HEK293T (cell line): ENCODE measurements around the gene KRT35.

Source experiments
- CTCF ChIA-PET: fragments of 350-600 bp; formaldehyde crosslinking; extraction: SDS; loops from one replicate; lab custom pipeline; 2021; ENCODE audit warnings: antibody characterized with exemption, inconsistent platforms; lab: Yijun Ruan, JAX
- POLR2A ChIA-PET: fragments of 350-600 bp; formaldehyde crosslinking; extraction: SDS; loops from one replicate; lab custom pipeline; 2020; ENCODE audit warnings: antibody characterized with exemption, inconsistent platforms; lab: Yijun Ruan, JAX
- DNase-seq: peaks from one replicate; pipeline ENCODE4 v3.0.0; 2012; ENCODE audit warnings: mixed read lengths; ENCODE audit errors: extremely low spot score
- ARNT ChIP-seq: fragments of 450-650 bp; IDR thresholded peaks from 2 replicates; pipeline ENCODE4 v1.6.1; 2017; ENCODE audit warnings: mild to moderate bottlenecking
- BHLHE40 ChIP-seq: fragments of 450-650 bp; IDR thresholded peaks from 2 replicates; pipeline ENCODE4 v1.6.1; 2016; ENCODE audit warnings: mild to moderate bottlenecking, moderate library complexity, borderline replicate concordance
- CTBP1 ChIP-seq: fragments of 450-650 bp; IDR thresholded peaks from 2 replicates; pipeline ENCODE4 v1.6.1; 2016; ENCODE audit warnings: borderline replicate concordance
- ELF4 ChIP-seq: fragments of 450-650 bp; IDR thresholded peaks from 2 replicates; pipeline ENCODE4 v1.6.1; 2017; ENCODE audit warnings: antibody characterized with exemption
- FOXA1 ChIP-seq: fragments of 450-650 bp; IDR thresholded peaks from 2 replicates; pipeline ENCODE4 v1.6.1; 2016; ENCODE audit warnings: mild to moderate bottlenecking
- FOXK2 ChIP-seq: fragments of 450-650 bp; IDR thresholded peaks from 2 replicates; pipeline ENCODE4 v1.6.1; 2016; ENCODE audit warnings: mild to moderate bottlenecking
- FOXM1 ChIP-seq: fragments of 450-650 bp; IDR thresholded peaks from 2 replicates; pipeline ENCODE4 v1.6.1; 2017; ENCODE audit warnings: mild to moderate bottlenecking, borderline replicate concordance
- HDGF ChIP-seq: fragments of 450-650 bp; IDR thresholded peaks from 2 replicates; pipeline ENCODE4 v1.6.1; 2017; ENCODE audit warnings: antibody characterized with exemption, borderline replicate concordance
- L3MBTL2 ChIP-seq: fragments of 450-650 bp; conservative IDR thresholded peaks from 2 replicates; pipeline ENCODE4 v1.6.1; 2016; ENCODE audit warnings: mild to moderate bottlenecking
- LEF1 ChIP-seq: fragments of 450-650 bp; IDR thresholded peaks from 2 replicates; pipeline ENCODE4 v1.6.1; 2017; ENCODE audit warnings: mild to moderate bottlenecking, borderline replicate concordance
- NFRKB ChIP-seq: fragments of 450-650 bp; IDR thresholded peaks from 2 replicates; pipeline ENCODE4 v1.6.1; 2016; ENCODE audit warnings: mild to moderate bottlenecking, moderate library complexity
- SP1 ChIP-seq: fragments of 450-650 bp; IDR thresholded peaks from 2 replicates; pipeline ENCODE4 v1.6.1; 2017
- SUZ12 ChIP-seq: fragments of 450-650 bp; IDR thresholded peaks from 2 replicates; pipeline ENCODE4 v1.6.1; 2016; ENCODE audit warnings: mild to moderate bottlenecking
- TARDBP ChIP-seq: fragments of 450-650 bp; IDR thresholded peaks from 2 replicates; pipeline ENCODE4 v1.6.1; 2016
- ZNF384 ChIP-seq: fragments of 450-650 bp; IDR thresholded peaks from 2 replicates; pipeline ENCODE4 v1.6.1; 2016
- TF ChIP-seq, protein P1 (sequence below): fragments of 450-650 bp; IDR thresholded peaks from 2 replicates; pipeline ENCODE4 v1.6.1; 2016

KRT35 gene

DNA sequence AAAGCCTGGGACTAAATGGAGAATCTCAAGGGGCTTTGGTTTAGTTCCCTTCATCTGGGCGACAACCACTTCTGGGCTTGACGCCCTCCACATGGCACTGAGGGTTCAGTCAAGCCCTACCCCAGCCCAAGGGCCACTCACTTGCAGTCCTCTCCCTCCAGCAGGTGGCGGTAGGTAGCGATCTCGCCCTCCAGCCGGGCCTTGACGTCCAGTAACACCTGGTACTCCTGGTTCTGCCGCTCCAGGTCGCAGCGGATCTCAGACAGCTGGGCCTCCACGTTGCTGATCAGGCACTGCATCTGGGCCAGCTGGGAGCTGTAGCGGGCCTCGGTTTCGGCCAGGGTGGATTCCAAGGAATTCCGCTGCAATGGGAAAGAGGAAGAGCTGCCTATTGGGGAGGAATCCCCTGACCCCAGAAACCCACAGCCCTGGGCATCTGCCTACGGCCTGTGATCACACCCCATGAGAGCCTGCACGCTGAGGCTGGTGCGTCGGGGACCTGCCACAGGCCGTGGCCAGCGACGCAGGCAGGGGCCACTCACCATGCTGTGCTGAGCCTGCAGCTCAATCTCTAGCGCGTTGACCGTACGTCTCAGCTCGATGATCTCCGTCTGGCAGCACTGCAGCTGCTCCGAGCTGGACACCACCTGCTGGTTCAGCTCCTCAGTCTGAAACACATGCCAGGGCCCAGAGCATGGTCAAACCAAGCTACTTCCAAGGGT, 6.0 kb upstream of the KRT35 start:
- ChIA-PET CTCF (interaction anchor here (1.2 to 3.1 kb wide), 4 partner anchors 9 to 176 kb away, joined by 4 to 21 read pairs (median 6); no protein-coding TSS in a partner anchor), POLR2A (no interaction called here)
- no peak for TF ChIP-seq SUZ12
- TF ChIP-seq ELF4, result no peak
- no peak for TF ChIP-seq HDGF
- TF ChIP-seq, protein P1, sequence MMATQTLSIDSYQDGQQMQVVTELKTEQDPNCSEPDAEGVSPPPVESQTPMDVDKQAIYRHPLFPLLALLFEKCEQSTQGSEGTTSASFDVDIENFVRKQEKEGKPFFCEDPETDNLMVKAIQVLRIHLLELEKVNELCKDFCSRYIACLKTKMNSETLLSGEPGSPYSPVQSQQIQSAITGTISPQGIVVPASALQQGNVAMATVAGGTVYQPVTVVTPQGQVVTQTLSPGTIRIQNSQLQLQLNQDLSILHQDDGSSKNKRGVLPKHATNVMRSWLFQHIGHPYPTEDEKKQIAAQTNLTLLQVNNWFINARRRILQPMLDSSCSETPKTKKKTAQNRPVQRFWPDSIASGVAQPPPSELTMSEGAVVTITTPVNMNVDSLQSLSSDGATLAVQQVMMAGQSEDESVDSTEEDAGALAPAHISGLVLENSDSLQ, result no peak
- TF ChIP-seq FOXK2, result no peak
- TF ChIP-seq LEF1, result no peak
- no peak for TF ChIP-seq ARNT
- TF ChIP-seq SP1, result no peak
- TF ChIP-seq FOXA1, result no peak
- peak; percentile 54 for DNase-seq

DNA sequence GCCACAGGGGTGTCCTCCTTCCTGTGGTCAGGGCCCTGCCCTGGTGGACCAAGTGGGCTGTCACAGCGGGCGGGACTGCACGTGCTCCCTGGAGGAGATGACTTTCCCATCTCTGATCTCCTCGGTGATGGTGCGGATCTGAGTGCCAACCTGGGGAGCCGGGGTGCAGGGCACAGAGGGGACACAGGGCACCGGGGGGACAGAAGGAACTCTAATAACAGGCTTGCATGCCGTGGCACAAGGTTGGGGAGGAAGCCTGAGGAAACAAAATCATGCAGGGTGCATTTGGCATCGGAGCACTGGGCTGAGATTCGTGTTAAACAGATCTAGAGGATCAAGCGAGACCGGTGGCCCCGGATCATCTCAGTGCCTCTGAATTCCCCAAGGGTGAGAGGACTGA, 5.4 kb upstream of the KRT35 start:
- TF ChIP-seq FOXA1, result no peak
- no peak for TF ChIP-seq ARNT
- no peak for TF ChIP-seq L3MBTL2
- no peak for TF ChIP-seq CTBP1
- no peak for TF ChIP-seq TARDBP
- TF ChIP-seq FOXM1, result no peak
- no peak for TF ChIP-seq BHLHE40
- no peak for TF ChIP-seq FOXK2
- no peak for TF ChIP-seq HDGF
- TF ChIP-seq, protein P1, result no peak
- TF ChIP-seq ZNF384, result no peak
- TF ChIP-seq ELF4, result no peak
- TF ChIP-seq LEF1, result no peak
- ChIA-PET CTCF (interaction anchor here (1.2 to 3.1 kb wide), 3 partner anchors 63 to 177 kb away, joined by 4 to 21 read pairs (median 4); no protein-coding TSS in a partner anchor), POLR2A (no interaction called here)
- DNase-seq, result no peak

DNA sequence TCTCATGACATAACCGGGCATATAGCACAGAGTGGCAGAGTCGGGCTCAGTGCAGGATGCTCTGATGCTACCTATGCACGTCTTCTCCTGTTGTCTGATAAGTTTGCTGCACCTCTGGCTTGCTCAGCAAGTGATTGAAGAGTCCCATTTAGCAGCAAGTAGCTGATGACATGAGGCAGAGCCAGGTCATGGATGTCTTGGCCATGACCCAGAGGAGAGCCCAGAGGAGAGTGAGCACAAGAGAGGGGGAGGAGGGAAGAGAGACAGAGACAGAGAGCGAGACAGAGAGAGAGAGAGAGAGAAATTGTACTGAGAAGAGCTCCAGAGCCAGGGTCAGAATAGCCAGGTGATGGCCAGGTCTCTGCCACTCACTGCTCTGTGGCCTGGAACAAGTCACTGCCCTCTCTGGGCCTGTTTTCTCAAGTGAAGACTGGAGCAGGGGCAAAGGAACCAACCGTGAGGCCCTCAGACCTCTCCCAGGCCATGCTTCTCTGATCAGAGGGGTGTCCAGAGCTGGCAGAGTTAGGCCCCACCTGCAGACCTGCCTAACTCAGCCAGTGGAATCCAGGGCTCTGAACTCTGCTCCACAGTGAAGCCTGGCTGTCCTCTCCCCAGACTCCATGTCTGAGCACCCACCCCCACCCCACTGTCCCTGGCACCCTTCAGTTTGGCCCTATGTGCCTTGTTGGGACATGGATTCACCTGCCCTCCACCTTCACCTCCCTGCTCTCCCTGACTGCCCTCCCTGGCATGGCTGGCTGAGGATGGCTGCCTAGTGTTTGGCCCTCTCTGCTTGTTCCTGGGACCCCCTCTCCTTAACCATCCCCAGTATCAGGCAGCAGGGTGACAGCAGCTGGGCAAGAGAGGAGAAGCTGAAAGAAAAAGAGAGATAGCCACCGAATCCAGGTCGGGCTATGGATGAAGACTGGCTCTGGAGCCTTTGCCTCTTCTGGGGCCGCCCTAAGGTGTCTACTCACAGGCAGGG, 4.3 kb upstream of the KRT35 start:
- DNase-seq, result no peak
- ChIA-PET CTCF (interaction anchor here (0.7 to 1.5 kb wide), 6 partner anchors 9 to 163 kb away, joined by 3 to 11 read pairs (median 4); no protein-coding TSS in a partner anchor), POLR2A (no interaction called here)
- TF ChIP-seq ZNF384, result no peak
- no peak for TF ChIP-seq TARDBP
- no peak for TF ChIP-seq FOXK2
- TF ChIP-seq HDGF, result no peak
- no peak for TF ChIP-seq CTBP1
- no peak for TF ChIP-seq L3MBTL2
- no peak for TF ChIP-seq FOXA1
- no peak for TF ChIP-seq ARNT
- TF ChIP-seq FOXM1, result no peak
- no peak for TF ChIP-seq ELF4
- no peak for TF ChIP-seq SP1
- TF ChIP-seq NFRKB, result no peak
- TF ChIP-seq, protein P1, result no peak

DNA sequence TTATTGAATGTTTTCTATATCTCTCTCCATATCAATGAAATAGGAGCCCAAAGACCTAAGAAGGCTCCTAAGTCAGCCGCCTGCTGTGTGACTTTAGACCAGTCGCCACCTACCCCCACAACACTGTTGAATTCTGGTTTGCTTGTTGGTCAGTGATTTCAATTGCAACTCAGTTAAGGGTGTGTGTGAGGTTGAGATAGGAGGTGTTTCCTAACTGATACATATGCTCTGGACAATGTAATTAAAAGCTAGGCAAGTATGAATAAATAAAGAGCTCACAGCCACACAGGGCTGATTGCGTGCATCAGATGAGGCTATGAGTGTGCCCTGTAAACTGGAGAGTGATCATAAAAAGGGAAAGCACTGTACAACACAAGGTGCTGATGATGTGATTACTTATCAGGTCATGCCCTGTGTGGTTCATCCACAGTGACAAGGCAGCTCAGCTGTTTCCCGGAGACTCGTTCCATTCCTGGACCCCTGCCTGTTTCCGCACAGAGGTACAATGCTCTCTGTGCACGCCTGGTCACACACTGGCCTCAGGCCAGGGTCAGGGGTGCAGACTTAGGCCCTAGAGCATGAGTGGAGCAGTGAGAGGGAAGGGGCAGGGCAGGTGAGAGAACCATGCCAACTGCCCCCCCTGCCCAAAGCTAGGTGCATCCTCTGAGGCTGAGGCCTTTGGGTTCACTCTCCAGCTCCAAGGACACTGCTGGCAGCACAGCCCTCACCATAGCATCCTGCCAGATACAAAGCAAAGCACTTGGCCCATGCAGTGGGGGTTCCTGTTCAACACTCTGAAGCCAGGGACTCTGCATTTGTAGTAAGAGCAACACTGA, 3.3 kb upstream of the KRT35 start:
- TF ChIP-seq FOXA1 (no peak), CTBP1 (no peak), L3MBTL2 (no peak), TARDBP (no peak), ZNF384 (no peak), LEF1 (no peak), FOXK2 (no peak), HDGF (no peak), NFRKB (no peak), FOXM1 (no peak), BHLHE40 (no peak), SUZ12 (no peak), SP1 (no peak), ELF4 (no peak), ARNT (no peak)
- TF ChIP-seq, protein P1, result no peak
- ChIA-PET CTCF (interaction anchor here (0.7 to 1.7 kb wide), 7 partner anchors 9 to 164 kb away, joined by 3 to 11 read pairs (median 4); no protein-coding TSS in a partner anchor), POLR2A (no interaction called here)
- DNase-seq, result no peak
